Cardiac muscle cell (in vitro differentiated cells and primary cell): ENCODE data around the gene TMC7. TPM values are rescaled to one million over a fixed set of nuclear protein-coding genes. Genes with fewer than 3 reads are reported as not detected.
A peak's percentile ranks its signal among the peaks of the same experiment; 100 is the strongest.

ENCODE experiments used
- DNase-seq, 2 donors: peaks; one replicate each; pipeline versions ENCODE4 v3.0.0 to v3.0.0-alpha.2; 2010 to 2017; ENCODE audit warnings: low read depth in 1 of 2, low spot score in 1 of 2
- H3K27ac ChIP-seq: fragments of 200-600 bp; sonication (generic); 2 replicates; pipeline ENCODE4 v1.5.1; 2016
- H3K27me3 ChIP-seq: fragments of 200-600 bp; sonication (generic); 2 replicates; pipeline ENCODE4 v1.6.0; 2016; ENCODE audit warnings: control low read depth
- H3K36me3 ChIP-seq: fragments of 200-600 bp; sonication (generic); 2 replicates; pipeline ENCODE4 v1.5.1; 2016; ENCODE audit warnings: control low read depth
- H3K4me1 ChIP-seq: fragments of 200-600 bp; sonication (generic); 2 replicates; pipeline ENCODE4 v1.8.1; 2017; ENCODE audit warnings: low read depth, mild to moderate bottlenecking, mixed run types
- H3K4me3 ChIP-seq: fragments of 200-600 bp; sonication (generic); 2 replicates; pipeline ENCODE4 v1.5.1; 2016; ENCODE audit warnings: mild to moderate bottlenecking
- H3K9me3 ChIP-seq: fragments of 200-600 bp; sonication (generic); 2 replicates; pipeline ENCODE4 v1.5.1; 2017; ENCODE audit warnings: low read depth, mild to moderate bottlenecking, control low read depth
- polyA plus RNA-seq: library from polyadenylated mRNA; unstranded; fragments of >200 nt; fragmentation: Nextera tagmentation; extraction: Ambion mirVana; gene quantifications from 2 replicates; pipeline ENCODE4 v1.2.1, GENCODE V29; 2016
- total RNA-seq: library from RNA; depleted of rRNA; stranded (reverse); fragments of >200 nt; gene quantifications from 2 replicates; pipeline ENCODE4 v1.2.3, GENCODE V29; 2016
- TF ChIP-seq, protein P1 (sequence below): IDR thresholded peaks from 2 replicates; pipeline ENCODE4 v1.5.1; 2012; ENCODE audit warnings: low read depth, mild to moderate bottlenecking, low read length

Gene TMC7
- total and polyA plus RNA-seq, 2 experiments from 2014 or later, result 1.5 to 4.6 TPM

DNA sequence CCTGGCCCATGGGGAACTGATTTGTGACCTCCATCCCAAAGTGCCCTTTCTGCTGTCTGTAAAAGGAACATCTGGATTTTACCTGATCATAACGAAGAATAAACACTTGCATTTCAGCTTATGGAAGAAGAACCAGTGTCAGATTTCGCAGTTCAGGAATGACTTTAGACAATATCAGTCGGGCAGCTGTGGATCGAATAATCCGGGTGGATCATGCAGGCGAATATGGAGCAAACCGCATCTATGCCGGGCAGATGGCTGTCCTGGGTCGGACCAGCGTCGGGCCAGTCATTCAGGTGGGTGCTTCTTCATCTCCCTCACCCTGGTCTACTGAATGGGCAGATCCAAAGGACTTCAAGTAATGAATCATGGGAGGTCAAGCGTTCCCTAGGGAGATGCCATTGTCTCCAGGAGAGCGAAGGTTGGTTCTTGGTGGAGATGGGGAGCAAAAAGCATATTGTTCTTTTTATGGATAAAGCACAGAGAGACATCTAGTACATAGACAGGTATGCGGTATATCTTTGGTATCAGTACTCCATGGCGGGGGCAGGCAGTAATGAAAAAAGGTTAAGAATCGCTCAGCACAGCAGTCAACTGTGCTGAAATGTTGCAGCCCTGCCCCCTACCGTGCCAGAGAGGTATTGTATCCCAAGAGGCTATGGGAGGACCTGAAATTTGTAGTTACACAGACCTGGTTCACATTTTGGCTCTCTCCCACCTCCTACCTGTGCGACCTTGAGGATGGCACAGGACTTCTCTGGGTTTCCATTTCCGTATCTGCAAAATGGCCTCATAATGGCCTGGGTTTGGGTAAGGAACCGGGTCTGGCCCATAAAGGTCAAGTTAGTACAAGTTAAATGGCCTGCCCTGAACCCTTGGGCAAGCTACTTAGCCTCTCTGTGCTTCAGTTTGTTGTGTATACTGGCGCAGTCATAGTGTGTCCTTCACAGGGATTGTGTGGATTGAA, 88.4 kb downstream of the TMC7 start:
- DNase-seq, result peak; percentile 55 to 56
- Histone ChIP-seq H3K4me1 (peaks cover 7% of the 10 kb centered on the region), H3K27me3 (no peaks in the 10 kb centered on the region), H3K4me3 (no peak overlapping the region), H3K27ac (no peak overlapping the region), H3K36me3 (peaks cover 9% of the 10 kb centered on the region), H3K9me3 (no peaks in the 10 kb centered on the region)
- TF ChIP-seq, protein P1, sequence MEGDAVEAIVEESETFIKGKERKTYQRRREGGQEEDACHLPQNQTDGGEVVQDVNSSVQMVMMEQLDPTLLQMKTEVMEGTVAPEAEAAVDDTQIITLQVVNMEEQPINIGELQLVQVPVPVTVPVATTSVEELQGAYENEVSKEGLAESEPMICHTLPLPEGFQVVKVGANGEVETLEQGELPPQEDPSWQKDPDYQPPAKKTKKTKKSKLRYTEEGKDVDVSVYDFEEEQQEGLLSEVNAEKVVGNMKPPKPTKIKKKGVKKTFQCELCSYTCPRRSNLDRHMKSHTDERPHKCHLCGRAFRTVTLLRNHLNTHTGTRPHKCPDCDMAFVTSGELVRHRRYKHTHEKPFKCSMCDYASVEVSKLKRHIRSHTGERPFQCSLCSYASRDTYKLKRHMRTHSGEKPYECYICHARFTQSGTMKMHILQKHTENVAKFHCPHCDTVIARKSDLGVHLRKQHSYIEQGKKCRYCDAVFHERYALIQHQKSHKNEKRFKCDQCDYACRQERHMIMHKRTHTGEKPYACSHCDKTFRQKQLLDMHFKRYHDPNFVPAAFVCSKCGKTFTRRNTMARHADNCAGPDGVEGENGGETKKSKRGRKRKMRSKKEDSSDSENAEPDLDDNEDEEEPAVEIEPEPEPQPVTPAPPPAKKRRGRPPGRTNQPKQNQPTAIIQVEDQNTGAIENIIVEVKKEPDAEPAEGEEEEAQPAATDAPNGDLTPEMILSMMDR, result peak; percentile 71

DNA sequence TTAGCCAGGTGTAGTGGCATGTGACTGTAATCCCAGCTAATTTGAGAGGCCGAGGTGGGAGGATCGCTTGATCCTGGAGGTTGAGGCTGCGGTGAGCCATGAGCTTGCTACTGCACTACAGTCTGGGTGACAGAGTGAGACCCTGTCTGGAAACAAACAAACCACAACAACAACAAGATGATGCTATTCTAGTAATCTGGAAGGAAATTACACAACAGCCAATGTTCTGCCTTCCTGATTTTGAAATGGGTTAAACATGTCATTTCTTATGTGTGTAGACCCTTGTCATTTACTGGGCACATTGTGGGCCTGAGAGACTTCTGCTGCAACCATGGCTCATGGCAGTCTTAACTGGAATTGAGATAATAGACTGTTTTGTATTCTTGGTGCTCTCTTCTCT, 89.6 kb downstream of the TMC7 start:
- H3K27ac ChIP-seq, result no peak overlapping the region

GRCh38 chr16:19073863-19074262, 90.1 kb downstream of the TMC7 start:
- Histone ChIP-seq H3K36me3 (peaks cover 14% of the 10 kb centered on the region), H3K9me3 (no peaks in the 10 kb centered on the region)

More for the DNA sequence above, 89.6 kb downstream of the TMC7 start:
- Histone ChIP-seq H3K4me1 (peaks cover 7% of the 10 kb centered on the region), H3K27me3 (no peaks in the 10 kb centered on the region), H3K9me3 (no peaks in the 10 kb centered on the region), H3K36me3 (peaks cover 9% of the 10 kb centered on the region), H3K4me3 (no peak overlapping the region)
- DNase-seq, result no peak
- TF ChIP-seq, protein P1, result no peak

GRCh38 chr16:19075511-19075910, 91.8 kb downstream of the TMC7 start:
- Histone ChIP-seq H3K4me1 (no peaks in the 10 kb centered on the region), H3K9me3 (no peaks in the 10 kb centered on the region), H3K27ac (no peak overlapping the region), H3K27me3 (no peaks in the 10 kb centered on the region), H3K36me3 (peaks cover 19% of the 10 kb centered on the region), H3K4me3 (no peak overlapping the region)
- no peak for DNase-seq
- TF ChIP-seq, protein P1, result no peak

More at GRCh38 chr16:19073863-19074262, 90.1 kb downstream of the TMC7 start:
- TF ChIP-seq, protein P1, result no peak
- Histone ChIP-seq H3K4me1 (peaks cover 1% of the 10 kb centered on the region), H3K4me3 (no peak overlapping the region), H3K27ac (no peak overlapping the region), H3K27me3 (no peaks in the 10 kb centered on the region)
- DNase-seq, result no peak

- Histone ChIP-seq H3K27me3 (no peaks in the 10 kb centered on the region), H3K36me3 (peaks cover 19% of the 10 kb centered on the region), H3K4me1 (no peaks in the 10 kb centered on the region), H3K27ac (no peak overlapping the region), H3K4me3 (no peak overlapping the region), H3K9me3 (no peaks in the 10 kb centered on the region)
- DNase-seq, result no peak
- TF ChIP-seq, protein P1, result no peak
These were observed 94.1 kb downstream of the TMC7 start for GRCh38 chr16:19077879-19078278.
